ENCODE results near the gene KIF3A.

- TF ChIP-seq CTCF (IDR thresholded peaks at IDR 0.05; ENCODE audit: low read length) = no peak
- TF ChIP-seq EZH2 (optimal IDR thresholded peaks at IDR 0.05; ENCODE audit: low read depth, low read length) = no peak
These were observed 40.8 kb upstream of the KIF3A start for GRCh38 chr5:132778129-132778528.

Data from MM.1S (cell line).